H1 (cell line): Measurements from ENCODE around the gene EN2. TPM values are rescaled to one million over a fixed set of nuclear protein-coding genes. Genes with fewer than 3 reads are reported as not detected.

Experiments used
- CTCF ChIA-PET: fragments of 300-600 bp; sonication (Branson Sonifier 250); formaldehyde crosslinking; loops from one replicate; lab custom pipeline; 2021; ENCODE audit not compliant: partially characterized antibody; lab: Charles Lee
- POLR2A ChIA-PET: fragments of 300-600 bp; sonication (Branson Sonifier 250); formaldehyde crosslinking; loops from one replicate; lab custom pipeline; 2021; ENCODE audit warnings: inconsistent platforms; ENCODE audit not compliant: partially characterized antibody; lab: Charles Lee
- DNase-seq, 2 experiments: peaks; one replicate each; pipeline versions ENCODE4 v3.0.0 to v3.0.0-alpha.2; 2010 to 2022; ENCODE audit warnings: low spot score in 2 of 2, low read depth in 1 of 2, mixed read lengths in 1 of 2
- FAIRE-seq: peaks from 2 replicates; lab custom pipeline; 2011; peaks lifted over from hg19 to GRCh38; lab: Jason Lieb, UNC
- H2AFZ ChIP-seq: 2 replicates; pipeline ENCODE4 v1.8.1; 2012; ENCODE audit warnings: low read length, inconsistent platforms
- H2AK5ac ChIP-seq: 2 replicates; pipeline ENCODE4 v1.6.1; 2013; ENCODE audit warnings: low read depth, low read length
- H2BK120ac ChIP-seq: replicated peaks from 2 replicates; pipeline ENCODE3; 2013; ENCODE audit warnings: low read depth, low read length, inconsistent platforms
- H2BK12ac ChIP-seq: 2 replicates; pipeline ENCODE4 v1.6.1; 2013; ENCODE audit warnings: low read depth, low read length
- H2BK15ac ChIP-seq: 2 replicates; pipeline ENCODE4 v1.6.1; 2013; ENCODE audit warnings: low read length
- H2BK20ac ChIP-seq: 2 replicates; pipeline ENCODE4 v1.6.1; 2013; ENCODE audit warnings: low read length
- H2BK5ac ChIP-seq: 2 replicates; pipeline ENCODE4 v1.6.1; 2013; ENCODE audit warnings: low read depth, low read length
- H3K14ac ChIP-seq: 2 replicates; pipeline ENCODE4 v1.6.1; 2013; ENCODE audit warnings: inconsistent platforms; ENCODE audit not compliant: insufficient read length
- H3K18ac ChIP-seq: 2 replicates; pipeline ENCODE4 v1.6.1; 2013; ENCODE audit warnings: low read length; ENCODE audit errors: extremely low read depth
- H3K23ac ChIP-seq: 2 replicates; pipeline ENCODE4 v1.6.1; 2013; ENCODE audit warnings: inconsistent platforms; ENCODE audit not compliant: insufficient read length
- H3K23me2 ChIP-seq: 2 replicates; pipeline ENCODE4 v1.6.1; 2013; ENCODE audit warnings: low read depth, low read length
- H3K27ac ChIP-seq: 2 replicates; pipeline ENCODE4 v1.6.1; 2011; ENCODE audit warnings: low read depth, low read length, inconsistent platforms
- H3K27me3 ChIP-seq, 4 experiments: replicated peaks in 1 of 4; 1 replicate in 1 of 4; 2 replicates in 3 of 4; pipeline versions ENCODE4 v1.6.1 to v1.8.1; 2011 to 2013; ENCODE audit warnings: low read length in 3 of 4, mild to moderate bottlenecking in 3 of 4, inconsistent platforms in 2 of 4, mixed read lengths in 2 of 4, moderate library complexity in 1 of 4; ENCODE audit not compliant: control insufficient read depth in 3 of 4, insufficient read depth in 3 of 4; ENCODE audit errors: extremely low read depth in 1 of 4
- H3K36me3 ChIP-seq, 4 experiments: 2 replicates each; pipeline versions ENCODE4 v1.6.1 to v1.8.1; 2011 to 2013; ENCODE audit warnings: mild to moderate bottlenecking in 4 of 4, low read length in 3 of 4, moderate library complexity in 2 of 4, control low read depth in 1 of 4, inconsistent platforms in 1 of 4; ENCODE audit not compliant: insufficient read depth in 4 of 4, control insufficient read depth in 2 of 4
- H3K4ac ChIP-seq: replicated peaks from 2 replicates; pipeline ENCODE3; 2013; ENCODE audit warnings: low read length, low read depth, mixed read lengths, inconsistent platforms; ENCODE audit not compliant: insufficient read length
- H3K4me1 ChIP-seq, 4 experiments: replicated peaks in 1 of 4; 1 replicate in 1 of 4; 2 replicates in 3 of 4; pipeline versions ENCODE4 v1.6.1 to v1.8.1; 2011 to 2013; ENCODE audit warnings: low read length in 3 of 4, inconsistent platforms in 2 of 4, mixed read lengths in 1 of 4; ENCODE audit not compliant: insufficient read depth in 4 of 4, control insufficient read depth in 3 of 4
- H3K4me2 ChIP-seq, 2 experiments: 2 replicates each; pipeline versions ENCODE4 v1.6.1 to v1.8.1; 2011 to 2013; ENCODE audit warnings: low read depth in 2 of 2, low read length in 2 of 2, control low read depth in 1 of 2, inconsistent platforms in 1 of 2, mild to moderate bottlenecking in 1 of 2; ENCODE audit not compliant: insufficient read depth in 1 of 2
- H3K4me3 ChIP-seq, 4 experiments: fragments of 200-600, 300-600 bp in 1 of 4; sonication (generic), shearing (Covaris generic), sonication (Bioruptor Twin) in 1 of 4; 2 replicates each; pipeline versions ENCODE4 v1.5.1 to v1.8.1; 2011 to 2016; ENCODE audit warnings: low read length in 4 of 4, low read depth in 3 of 4, control low read depth in 2 of 4, inconsistent platforms in 2 of 4, mild to moderate bottlenecking in 2 of 4, mixed read lengths in 1 of 4, moderate library complexity in 1 of 4; ENCODE audit not compliant: insufficient read depth in 2 of 4; ENCODE audit errors: extremely low read depth in 1 of 4
- H3K56ac ChIP-seq: replicated peaks from 2 replicates; pipeline ENCODE3; 2013; ENCODE audit warnings: low read depth, mild to moderate bottlenecking, mixed read lengths, low read length, inconsistent platforms; ENCODE audit not compliant: insufficient read length
- H3K79me1 ChIP-seq: 2 replicates; pipeline ENCODE4 v1.6.1; 2013; ENCODE audit warnings: low read depth, low read length, control low read depth
- H3K79me2 ChIP-seq, 2 experiments: 2 replicates each; pipeline versions ENCODE4 v1.6.1 to v1.8.1; 2012 to 2013; ENCODE audit warnings: low read length in 2 of 2, mild to moderate bottlenecking in 2 of 2, inconsistent platforms in 1 of 2; ENCODE audit not compliant: insufficient read depth in 2 of 2, control insufficient read depth in 1 of 2
- H3K9ac ChIP-seq, 4 experiments: replicated peaks in 1 of 4; 1 replicate in 1 of 4; 2 replicates in 3 of 4; pipeline versions ENCODE4 v1.6.1 to v1.8.1; 2011 to 2013; ENCODE audit warnings: low read depth in 3 of 4, low read length in 3 of 4, control low read depth in 2 of 4, mild to moderate bottlenecking in 2 of 4, moderate library complexity in 2 of 4, inconsistent platforms in 1 of 4; ENCODE audit errors: extremely low read depth in 1 of 4
- H3K9me3 ChIP-seq, 2 experiments: 2 replicates each; pipeline versions ENCODE4 v1.6.1 to v1.8.1; 2012 to 2013; ENCODE audit warnings: mild to moderate bottlenecking in 2 of 2, moderate library complexity in 2 of 2, control low read depth in 1 of 2, inconsistent platforms in 1 of 2, low read depth in 1 of 2, low read length in 1 of 2, mixed read lengths in 1 of 2; ENCODE audit not compliant: insufficient read depth in 2 of 2
- H4K20me1 ChIP-seq, 2 experiments: replicated peaks in 1 of 2; 2 replicates each; pipeline versions ENCODE3 to v1.8.1; 2011 to 2013; ENCODE audit warnings: inconsistent platforms in 2 of 2, low read length in 2 of 2, mild to moderate bottlenecking in 1 of 2; ENCODE audit not compliant: insufficient read depth in 2 of 2, control insufficient read depth in 1 of 2
- H4K5ac ChIP-seq: 2 replicates; pipeline ENCODE4 v1.6.1; 2013; ENCODE audit warnings: low read length, low read depth, mixed read lengths, inconsistent platforms; ENCODE audit not compliant: insufficient read length
- H4K8ac ChIP-seq: 2 replicates; pipeline ENCODE4 v1.8.0; 2013; ENCODE audit warnings: mild to moderate bottlenecking, moderate library complexity, low read length, inconsistent platforms; ENCODE audit not compliant: insufficient read depth; ENCODE audit errors: extremely low read depth
- H4K91ac ChIP-seq: replicated peaks from 2 replicates; pipeline ENCODE3; 2013; ENCODE audit warnings: low read length, mixed read lengths, inconsistent platforms; ENCODE audit not compliant: insufficient read length
- CHD1 ChIP-seq: IDR thresholded peaks from 2 replicates; pipeline ENCODE4 v1.6.1; 2012; ENCODE audit warnings: low read depth, low read length, improper control_type of control experiment
- CREB1 ChIP-seq: IDR thresholded peaks from 2 replicates; pipeline ENCODE4 v1.6.1; 2012; ENCODE audit warnings: inconsistent platforms
- GABPA ChIP-seq: IDR thresholded peaks from 2 replicates; pipeline ENCODE4 v1.6.1; 2011; ENCODE audit warnings: mild to moderate bottlenecking, low read length, moderate library complexity, borderline replicate concordance; ENCODE audit not compliant: insufficient read depth
- HDAC2 ChIP-seq, 2 experiments: fragments of 300-600 bp in 1 of 2; sonication (generic) in 1 of 2; IDR thresholded peaks; 2 replicates each; pipeline ENCODE4 v1.6.1; 2011 to 2012; ENCODE audit warnings: low read depth in 2 of 2, low read length in 2 of 2, mild to moderate bottlenecking in 2 of 2, moderate library complexity in 2 of 2, borderline replicate concordance in 1 of 2, inconsistent platforms in 1 of 2
- KDM1A ChIP-seq: fragments of 200-600, 300-600 bp; sonication (generic); IDR thresholded peaks from 2 replicates; pipeline ENCODE4 v1.7.1; 2016; ENCODE audit warnings: mild to moderate bottlenecking, low read length, borderline replicate concordance
- SIN3A ChIP-seq, 2 experiments: IDR thresholded peaks in 1 of 2; conservative IDR thresholded peaks in 1 of 2; 2 replicates each; pipeline ENCODE4 v1.6.1; 2011 to 2012; ENCODE audit warnings: low read length in 2 of 2, improper control_type of control experiment in 1 of 2, low read depth in 1 of 2, mild to moderate bottlenecking in 1 of 2
- SIX5 ChIP-seq: IDR thresholded peaks from 2 replicates; pipeline ENCODE4 v1.6.1; 2011; ENCODE audit warnings: mild to moderate bottlenecking, low read depth, low read length
- SP1 ChIP-seq: IDR thresholded peaks from 2 replicates; pipeline ENCODE4 v1.6.1; 2011; ENCODE audit warnings: low read depth, low read length
- TCF12 ChIP-seq: IDR thresholded peaks from 2 replicates; pipeline ENCODE4 v1.6.1; 2011; ENCODE audit warnings: low read depth, mild to moderate bottlenecking, low read length
- WGBS, 2 experiments: shearing (Covaris generic) in 1 of 2; methylation state at CpG; one replicate each; pipeline versions ENCODE4 v1.1.6 to v1.1.7; 2013 to 2015; ENCODE audit warnings: low lambda C conversion rate in 2 of 2, mixed read lengths in 2 of 2, inconsistent platforms in 1 of 2, low coverage in 1 of 2, missing lambda C conversion rate in 1 of 2; ENCODE audit not compliant: insufficient replicate concordance in 2 of 2, insufficient coverage in 1 of 2, insufficient read length in 1 of 2; ENCODE audit errors: extremely low coverage in 1 of 2, missing lambda C conversion rate in 1 of 2; 5-methylcytosine and 5-hydroxymethylcytosine counted together
- polyA plus RNA-seq, 7 experiments: library from polyadenylated mRNA; depleted of rRNA in 3 of 7; stranded (reverse) in 5 of 7; unstranded in 2 of 7; fragments of >200 nt in 5 of 7; fragments of 200-250 nt in 2 of 7; gene quantifications; 1 replicate in 5 of 7; 2 replicates in 1 of 7; 4 replicates in 1 of 7; pipeline versions ENCODE4 v1.2.1 to v1.2.3, GENCODE V29; 2011 to 2013; ENCODE audit warnings: missing spikeins in 2 of 7, mixed read lengths in 2 of 7
- total RNA-seq: library from RNA; stranded (reverse); fragmentation: NEBNext Ultra II Directional; extraction: Animal tissue kit (Norgen Biotek cat#: 25700); gene quantifications from 2 replicates; pipeline ENCODE4 v1.2.1, GENCODE V29; 2021
- TF ChIP-seq, protein P1 (sequence below), 3 experiments: IDR thresholded peaks; 1 replicate in 2 of 3; 2 replicates in 1 of 3; pipeline versions ENCODE4 v1.5.1 to v1.6.1; 2011; ENCODE audit warnings: low read length in 3 of 3, mild to moderate bottlenecking in 3 of 3, inconsistent platforms in 2 of 3, low read depth in 1 of 3, moderate library complexity in 1 of 3; ENCODE audit not compliant: insufficient read depth in 1 of 3; ENCODE audit errors: control extremely low read depth in 1 of 3

Gene EN2
- total and polyA plus RNA-seq, 2 of the 8 experiments (the other 6 are each of a cell fraction or from before 2014, with no cell fraction given) = not detected

DNA sequence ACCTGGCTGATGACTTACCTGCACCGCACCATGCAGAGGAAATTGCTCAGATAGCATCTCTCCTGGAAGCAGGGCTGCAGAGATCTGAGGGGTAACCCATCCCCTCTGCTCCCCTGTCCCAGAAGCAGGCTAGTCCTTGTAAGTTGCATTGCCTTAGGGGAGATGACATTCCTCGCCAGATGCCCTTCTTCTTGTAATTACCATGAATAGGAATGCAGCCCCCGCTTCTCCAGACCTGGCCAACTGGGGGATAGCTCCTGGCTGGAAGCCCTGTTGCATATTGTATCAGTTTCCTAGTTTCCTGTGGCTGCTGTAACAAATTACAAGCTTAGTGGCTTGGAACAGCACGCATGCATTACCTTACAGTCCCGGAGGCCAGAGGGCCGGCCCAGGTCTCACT, 47.5 kb upstream of the EN2 start:
- Histone ChIP-seq H2BK120ac (no peak overlapping the region), H3K14ac (no peak overlapping the region), H2BK12ac (no peak overlapping the region)

More for the DNA sequence above, 47.5 kb upstream of the EN2 start:
- Histone ChIP-seq H3K23ac (no peak overlapping the region), H3K4ac (no peak overlapping the region), H3K23me2 (peaks cover 12% of the 10 kb centered on the region; the same call in 1 of the 2 replicates), H4K91ac (no peak overlapping the region), H3K27ac (no peak overlapping the region), H3K36me3 (no peaks in the 10 kb centered on the region), H3K79me2 (no peaks in the 10 kb centered on the region), H3K18ac (no peak overlapping the region), H4K8ac (no peak overlapping the region), H3K4me3 (no peak overlapping the region), H3K56ac (no peak overlapping the region), H2BK20ac (no peak overlapping the region), H4K20me1 (peaks cover 5 to 10% of the 10 kb centered on the region in 2 experiments), H3K79me1 (no peaks in the 10 kb centered on the region), H3K27me3 (peaks cover 0 to 4% (median 1%) of the 10 kb centered on the region in 4 experiments; a peak in 4 of 7 replicates), H4K5ac (no peak overlapping the region), H3K9me3 (no peaks in the 10 kb centered on the region), H2AFZ (no peak overlapping the region), H2BK5ac (no peak overlapping the region), H2BK15ac (no peak overlapping the region), H3K4me2 (no peak overlapping the region), H3K4me1 (peaks cover 0 to 11% (median 5%) of the 10 kb centered on the region in 4 experiments; a peak in 6 of 7 replicates), H2AK5ac (no peak overlapping the region), H3K9ac (no peak overlapping the region)
- DNase-seq (no peak), FAIRE-seq (no peak)
- ChIA-PET CTCF (interaction anchor here (0.6 to 1.5 kb wide), 5 partner anchors 13 to 1869 kb away, joined by 3 to 4 read pairs (median 3); no protein-coding TSS in a partner anchor), POLR2A (no interaction called here)
- TF ChIP-seq SIN3A (conservative IDR thresholded peaks at IDR 0.05 in 1 of 2, IDR thresholded peaks at IDR 0.05 in 1 of 2; ENCODE audit: low read depth in 1 of 2, low read length in 2 of 2) (no peak), KDM1A (no peak), CHD1 (no peak), HDAC2 (IDR thresholded peaks at IDR 0.05; ENCODE audit: borderline replicate concordance in 1 of 2, low read depth in 2 of 2, low read length in 2 of 2) (no peak), TCF12 (no peak), SIX5 (no peak), CREB1 (no peak), SP1 (no peak), GABPA (no peak)
- TF ChIP-seq, protein P1, sequence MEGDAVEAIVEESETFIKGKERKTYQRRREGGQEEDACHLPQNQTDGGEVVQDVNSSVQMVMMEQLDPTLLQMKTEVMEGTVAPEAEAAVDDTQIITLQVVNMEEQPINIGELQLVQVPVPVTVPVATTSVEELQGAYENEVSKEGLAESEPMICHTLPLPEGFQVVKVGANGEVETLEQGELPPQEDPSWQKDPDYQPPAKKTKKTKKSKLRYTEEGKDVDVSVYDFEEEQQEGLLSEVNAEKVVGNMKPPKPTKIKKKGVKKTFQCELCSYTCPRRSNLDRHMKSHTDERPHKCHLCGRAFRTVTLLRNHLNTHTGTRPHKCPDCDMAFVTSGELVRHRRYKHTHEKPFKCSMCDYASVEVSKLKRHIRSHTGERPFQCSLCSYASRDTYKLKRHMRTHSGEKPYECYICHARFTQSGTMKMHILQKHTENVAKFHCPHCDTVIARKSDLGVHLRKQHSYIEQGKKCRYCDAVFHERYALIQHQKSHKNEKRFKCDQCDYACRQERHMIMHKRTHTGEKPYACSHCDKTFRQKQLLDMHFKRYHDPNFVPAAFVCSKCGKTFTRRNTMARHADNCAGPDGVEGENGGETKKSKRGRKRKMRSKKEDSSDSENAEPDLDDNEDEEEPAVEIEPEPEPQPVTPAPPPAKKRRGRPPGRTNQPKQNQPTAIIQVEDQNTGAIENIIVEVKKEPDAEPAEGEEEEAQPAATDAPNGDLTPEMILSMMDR (IDR thresholded peaks at IDR 0.05; ENCODE audit: control extremely low read depth in 1 of 3, insufficient read depth in 1 of 3, low read depth in 1 of 3, low read length in 3 of 3) = no peak
- 79% methylated on average over 6 of the region's 6 CpGs; no CpG with 5 or more reads in 1 of the 2 experiments for WGBS, 2 experiments
